Bronchial smooth muscle cell (primary cell): ENCODE results near the gene RNF222. TPM values are rescaled to one million over a fixed set of nuclear protein-coding genes. Genes with fewer than 3 reads are reported as not detected.

ENCODE experiments used
- total RNA-seq: library from RNA; depleted of rRNA; stranded (reverse); fragments of >200 nt; gene quantifications from 2 replicates; pipeline ENCODE4 v1.2.1, GENCODE V29; 2014

RNF222 gene, protein sequence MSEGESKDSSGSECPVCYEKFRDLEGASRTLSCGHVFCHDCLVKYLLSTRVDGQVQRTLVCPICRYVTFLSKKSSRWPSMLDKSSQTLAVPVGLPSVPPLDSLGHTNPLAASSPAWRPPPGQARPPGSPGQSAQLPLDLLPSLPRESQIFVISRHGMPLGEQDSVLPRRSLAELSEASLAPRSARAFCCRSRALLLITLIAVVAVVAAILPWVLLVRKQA
- total RNA-seq, result not detected in 2 replicates

DNA sequence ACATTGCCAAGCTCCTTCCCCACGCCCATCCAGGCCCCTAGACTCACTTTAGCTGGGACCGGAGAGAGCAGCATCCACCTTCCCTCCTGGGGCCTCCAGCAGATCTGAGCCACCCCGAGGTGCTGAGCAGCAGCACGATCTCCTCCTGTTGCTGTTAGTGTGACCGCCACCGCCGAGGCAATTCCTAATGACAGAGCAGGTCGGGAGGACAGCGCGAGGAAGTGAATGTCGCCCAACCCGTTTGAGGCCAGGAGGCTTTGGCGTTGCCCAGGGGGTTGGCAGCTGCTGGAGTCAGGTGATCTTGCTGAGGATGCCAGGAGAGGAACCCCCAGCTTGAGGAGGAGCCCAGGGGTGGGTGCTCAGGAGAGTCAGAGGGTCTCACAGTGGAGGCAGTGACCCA lies at the start of gene RNF222:
Gene RNF222, minus strand, starts transcription at position 192 of the 400 bp plus-strand sequence. CDS start 4,366 bp downstream, outside the sequence.

DNA sequence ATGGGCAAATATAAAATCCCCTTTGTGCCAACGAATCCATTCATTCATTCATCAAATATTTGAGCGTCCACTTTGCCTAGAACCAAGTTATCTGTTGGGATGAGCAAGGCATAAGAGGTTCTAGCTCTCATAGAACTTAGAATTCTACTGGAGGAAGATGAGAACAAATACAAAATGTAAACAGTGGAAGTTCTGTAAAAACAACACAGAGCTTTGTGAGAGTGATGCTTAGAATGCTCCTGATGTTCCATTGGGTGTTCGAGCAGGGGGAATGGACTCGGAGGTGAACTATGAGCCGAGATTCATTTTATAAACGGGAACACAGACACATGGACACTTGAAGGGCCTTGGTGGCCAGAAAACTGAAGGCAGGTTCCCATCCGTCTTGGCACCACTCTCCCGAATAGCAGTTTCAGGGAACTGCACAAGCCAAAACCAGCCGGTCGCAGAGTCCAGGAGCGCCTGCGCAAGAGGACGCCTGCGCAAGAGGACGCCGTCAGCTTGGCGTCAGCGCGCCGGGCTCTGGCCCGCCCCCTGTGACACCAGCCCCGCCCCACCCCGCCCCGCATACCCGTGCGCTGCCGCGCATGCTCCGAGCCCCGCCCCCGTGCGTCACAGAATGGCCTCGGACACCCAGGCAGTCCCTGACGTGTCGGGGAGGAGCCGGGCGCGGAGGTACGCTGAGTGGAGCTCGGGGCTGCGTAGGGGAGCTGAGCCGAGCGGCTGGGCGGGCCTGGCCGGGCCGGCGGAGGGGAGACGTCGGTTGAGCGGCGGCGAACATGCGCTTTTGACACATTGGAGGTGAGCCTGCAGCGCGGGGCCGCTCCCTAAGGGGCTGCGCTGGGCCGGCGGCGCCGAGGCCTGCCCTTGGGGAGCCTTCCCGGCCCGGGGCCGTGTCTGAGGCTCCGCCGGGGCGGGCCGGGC lies 37.9 kb upstream of the RNF222 start, which contains the start of gene NDEL1:
Gene NDEL1, plus strand, starts transcription at position 640 of the 924 bp plus-strand sequence. CDS start 8,388 bp downstream, outside the sequence.

DNA sequence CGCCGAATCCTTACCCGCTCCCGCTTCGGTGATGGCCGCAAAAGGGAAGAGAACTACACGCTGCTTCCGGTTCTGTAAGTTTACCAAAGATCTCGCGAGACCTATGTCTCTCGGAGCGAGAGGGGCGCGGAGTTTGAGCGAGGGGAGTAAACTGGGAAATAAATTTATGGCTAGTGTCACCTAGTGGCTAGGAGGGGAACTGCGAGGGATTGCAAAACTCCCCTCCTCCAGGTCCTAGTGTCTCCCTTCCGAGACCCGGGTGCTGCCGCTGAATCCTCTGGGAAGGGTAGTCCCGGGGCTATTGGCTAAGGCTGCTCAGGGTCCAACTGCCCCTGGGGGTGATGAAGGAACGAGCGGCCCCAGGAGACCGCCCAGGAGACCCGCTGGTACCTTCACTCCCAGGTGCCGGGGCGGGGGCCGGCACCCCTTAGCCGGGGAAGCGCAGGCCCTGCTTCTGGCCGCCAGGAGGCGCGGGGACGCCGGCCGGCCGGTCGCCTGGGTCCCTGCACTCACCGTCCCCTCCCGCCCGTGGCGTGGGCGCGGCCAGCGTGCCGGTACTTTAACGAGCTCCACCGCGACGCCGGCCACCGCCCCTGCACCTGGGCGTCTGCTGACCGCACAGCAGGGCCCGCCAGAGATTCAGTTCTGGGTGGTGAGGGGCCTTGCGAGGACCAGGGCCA lies 14.3 kb downstream of the RNF222 start, which contains the start of gene RPL26:
Gene RPL26, minus strand, starts transcription at position 51 of the 680 bp plus-strand sequence. CDS start 883 bp downstream, outside the sequence.

DNA sequence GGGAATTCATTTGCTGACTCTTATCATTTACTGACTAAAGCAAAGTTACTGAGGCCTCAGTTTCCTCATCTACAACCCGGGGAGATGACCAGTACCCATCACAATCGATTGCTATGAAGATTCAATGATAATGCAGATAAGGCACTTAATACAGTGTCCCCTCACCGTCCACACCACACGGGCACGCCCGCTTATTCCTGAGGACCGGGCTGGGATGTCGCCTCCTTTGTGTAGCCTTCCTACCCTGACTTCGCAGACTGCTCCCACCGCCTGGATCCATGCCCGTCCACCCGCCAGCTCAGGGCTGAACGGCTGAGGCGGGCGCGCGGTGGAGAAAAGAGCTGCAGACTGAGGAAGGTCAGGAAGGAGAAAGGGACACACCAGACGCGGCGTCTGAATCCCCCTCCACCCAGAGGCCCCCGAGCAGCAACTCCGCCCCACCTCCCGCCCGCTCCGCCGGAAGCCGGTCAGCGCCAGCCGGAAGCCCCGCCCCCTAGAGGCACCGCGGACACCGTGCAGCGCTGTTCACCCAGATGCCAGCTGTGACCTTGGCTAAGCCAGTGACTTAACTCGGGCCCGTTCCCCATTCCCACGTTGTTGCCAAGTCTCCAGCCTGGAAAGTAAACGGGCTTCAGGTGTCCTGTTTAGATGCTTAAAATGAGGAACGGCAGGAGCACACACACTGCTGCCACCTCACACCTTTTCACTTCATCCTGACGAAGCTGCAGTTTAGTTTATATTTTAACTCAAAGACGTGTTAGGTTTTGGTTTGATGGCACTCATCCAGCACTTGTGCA lies 21.2 kb downstream of the RNF222 start, which contains the start of gene KRABD2:
Gene KRABD2, minus strand, starts transcription at position 434 of the 797 bp plus-strand sequence.

Other genes with a start within 250 kb of the RNF222 start
- gene PER1, start 245.4 kb downstream of the RNF222 start, total RNA-seq, result 3.0 and 3.4 TPM in 2 replicates
- gene VAMP2, start 234.9 kb downstream of the RNF222 start, total RNA-seq, result 3.2 and 3.5 TPM in 2 replicates
- gene TMEM107, start 221.4 kb downstream of the RNF222 start, total RNA-seq, result 18.9 and 33.4 TPM in 2 replicates
- gene BORCS6, start 207.6 kb downstream of the RNF222 start, total RNA-seq, result 5.3 and 6.8 TPM in 2 replicates
- 0.52 and 3.9 TPM in 2 replicates for gene AURKB, start 187.3 kb downstream of the RNF222 start, total RNA-seq
- gene CTC1, start 149.8 kb downstream of the RNF222 start, total RNA-seq, result 2.0 and 2.8 TPM in 2 replicates
- gene PFAS, start 148.5 kb downstream of the RNF222 start, total RNA-seq, result 7.1 and 8.8 TPM in 2 replicates
- 7.6 and 9.9 TPM in 2 replicates for gene RANGRF, start 109.2 kb downstream of the RNF222 start, total RNA-seq
- 1.3 and 1.6 TPM in 2 replicates for gene SLC25A35, start 102.4 kb downstream of the RNF222 start, total RNA-seq
- 0.09 TPM in 1 of 2 replicates, not detected in the other for gene ARHGEF15, start 87.6 kb downstream of the RNF222 start, total RNA-seq
- gene ODF4, start 58.0 kb downstream of the RNF222 start, total RNA-seq, result not detected in 2 replicates
- 3,512 and 6,339 TPM in 2 replicates for gene RPL26, start 14.6 kb downstream of the RNF222 start, total RNA-seq
- 27.2 and 29.8 TPM in 2 replicates for gene NDEL1, start 38.1 kb upstream of the RNF222 start, total RNA-seq
- gene MYH10, start 232.9 kb upstream of the RNF222 start, total RNA-seq, result 119 and 120 TPM in 2 replicates